ENCODE results near the gene PAFAH1B1. TPM values are rescaled to one million over a fixed set of nuclear protein-coding genes. Genes with fewer than 3 reads are reported as not detected.

The PAFAH1B1 gene
- total RNA-seq, 2 donors from 2014 or later = 39.7 to 60.3 TPM

DNA sequence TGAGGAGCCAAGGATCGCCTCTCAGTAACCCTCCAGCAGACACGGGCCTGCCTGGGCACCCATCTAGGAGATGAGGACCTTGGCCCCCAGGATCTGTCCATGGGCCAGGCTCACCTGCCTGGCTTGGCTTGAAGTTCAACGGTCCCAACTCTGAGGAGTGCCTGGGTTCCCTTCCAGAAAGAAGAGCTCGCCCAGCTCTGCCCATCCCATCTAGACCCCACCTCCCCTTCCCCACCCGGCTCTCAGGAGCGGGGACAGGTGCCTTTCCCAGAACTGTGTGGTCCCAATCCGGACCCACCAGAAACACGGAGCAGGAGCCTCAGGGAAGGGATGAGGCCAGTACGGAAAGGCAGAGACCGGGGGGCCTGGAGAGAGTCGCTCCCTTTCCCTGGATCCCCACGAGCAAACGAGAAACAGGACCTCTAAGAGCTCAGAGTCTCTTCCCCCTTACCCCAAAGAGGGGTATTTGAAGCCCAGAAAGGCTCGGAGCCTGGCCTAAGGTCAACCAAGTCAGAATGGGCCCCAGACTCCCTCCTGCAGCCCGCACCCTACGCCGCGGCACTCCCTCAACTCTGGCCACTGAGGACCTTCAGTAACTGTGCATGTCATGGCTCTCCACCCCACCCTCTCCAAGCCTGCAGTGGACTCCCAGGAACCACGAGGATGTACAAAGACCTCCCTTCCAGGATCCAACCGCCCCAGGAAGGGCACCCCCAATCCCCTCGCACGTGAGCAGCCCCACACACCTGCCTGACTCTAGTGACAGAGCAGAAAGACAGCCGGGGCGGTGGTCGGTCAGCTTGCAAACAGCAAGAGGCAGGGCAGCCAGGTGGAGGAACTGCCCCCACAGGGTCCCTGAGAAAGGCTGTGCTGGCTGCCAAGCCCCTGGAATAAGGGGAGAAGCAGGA is 112.7 kb downstream of the PAFAH1B1 start:
- TF ChIP-seq, protein P1, sequence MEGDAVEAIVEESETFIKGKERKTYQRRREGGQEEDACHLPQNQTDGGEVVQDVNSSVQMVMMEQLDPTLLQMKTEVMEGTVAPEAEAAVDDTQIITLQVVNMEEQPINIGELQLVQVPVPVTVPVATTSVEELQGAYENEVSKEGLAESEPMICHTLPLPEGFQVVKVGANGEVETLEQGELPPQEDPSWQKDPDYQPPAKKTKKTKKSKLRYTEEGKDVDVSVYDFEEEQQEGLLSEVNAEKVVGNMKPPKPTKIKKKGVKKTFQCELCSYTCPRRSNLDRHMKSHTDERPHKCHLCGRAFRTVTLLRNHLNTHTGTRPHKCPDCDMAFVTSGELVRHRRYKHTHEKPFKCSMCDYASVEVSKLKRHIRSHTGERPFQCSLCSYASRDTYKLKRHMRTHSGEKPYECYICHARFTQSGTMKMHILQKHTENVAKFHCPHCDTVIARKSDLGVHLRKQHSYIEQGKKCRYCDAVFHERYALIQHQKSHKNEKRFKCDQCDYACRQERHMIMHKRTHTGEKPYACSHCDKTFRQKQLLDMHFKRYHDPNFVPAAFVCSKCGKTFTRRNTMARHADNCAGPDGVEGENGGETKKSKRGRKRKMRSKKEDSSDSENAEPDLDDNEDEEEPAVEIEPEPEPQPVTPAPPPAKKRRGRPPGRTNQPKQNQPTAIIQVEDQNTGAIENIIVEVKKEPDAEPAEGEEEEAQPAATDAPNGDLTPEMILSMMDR (IDR thresholded peaks at IDR 0.05) = no peak
- TF ChIP-seq POLR2A (IDR thresholded peaks at IDR 0.05) = no peak
- Histone ChIP-seq H3K9me3 (no peaks in the 10 kb centered on the region), H3K27me3 (no peaks in the 10 kb centered on the region), H3K4me3 (no peak overlapping the region), H3K27ac (peak overlapping the region in 1 of 4 donors; percentile 93), H3K4me1 (peaks cover 53% of the 10 kb centered on the region), H3K36me3 (replicated peaks in 1 of 2; ENCODE audit: insufficient read depth in 1 of 2, low read depth in 2 of 2) (peaks cover 6 to 20% of the 10 kb centered on the region in 2 donors)
- ATAC-seq = no peak
- DNase-seq = no peak
- intact Hi-C loops (cut with DNase I) = loop anchor here (10.0 kb wide), 1 partner anchor 111 kb away; the partner anchor contains the start of gene PAFAH1B1
- 86 to 88% methylated on average over 13 to 25 of the region's 25 CpGs for WGBS, 2 donors

DNA sequence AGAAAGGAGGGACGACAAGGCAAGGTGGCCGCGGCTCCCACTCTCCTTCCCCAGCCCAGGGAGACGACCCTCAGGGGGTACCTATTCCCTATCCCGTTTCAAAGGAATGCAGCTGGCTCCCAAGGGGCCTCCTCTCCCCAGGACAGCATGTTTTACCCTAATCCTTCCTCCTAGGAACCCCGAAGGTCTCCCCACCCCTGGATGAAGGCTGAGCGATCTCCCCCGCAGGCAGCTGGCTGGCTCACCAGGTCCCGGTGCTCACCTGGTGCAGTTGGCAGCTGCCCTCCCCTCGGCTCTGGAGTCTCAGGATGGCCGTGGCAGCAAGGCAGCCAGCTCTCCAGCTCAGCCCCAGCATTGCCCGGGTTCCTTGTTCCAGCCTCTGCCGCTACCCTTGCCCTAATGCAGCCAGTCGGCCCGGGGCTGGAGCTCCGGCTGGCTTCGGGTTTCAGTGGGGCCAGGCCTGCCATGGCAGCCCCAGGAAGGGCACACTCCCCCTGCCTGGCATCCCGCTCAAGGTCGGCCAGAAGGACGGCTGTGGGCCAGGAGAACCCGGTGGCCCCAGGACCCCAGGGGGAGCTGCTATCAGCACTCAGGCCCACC is 113.6 kb downstream of the PAFAH1B1 start:
- intact Hi-C loops (cut with DNase I) = loop anchor here (10.0 kb wide), 1 partner anchor 112 kb away; the partner anchor contains the start of gene PAFAH1B1
- H3K4me3 ChIP-seq = no peak overlapping the region
- peaks cover 56% of the 10 kb centered on the region for H3K4me1 ChIP-seq
- H3K9me3 ChIP-seq = no peaks in the 10 kb centered on the region
- DNase-seq (peak in 1 of 4 donors; percentile 48), ATAC-seq (no peak)
- H3K27ac ChIP-seq = peak overlapping the region in 3 of 4 donors; percentile 82 to 93 (median 93)
- 27 to 61% methylated on average over 3 to 21 of the region's 21 CpGs for WGBS, 2 donors
- peaks cover 6 to 12% of the 10 kb centered on the region in 2 donors for H3K36me3 ChIP-seq (replicated peaks in 1 of 2; ENCODE audit: insufficient read depth in 1 of 2, low read depth in 2 of 2)
- H3K27me3 ChIP-seq = no peaks in the 10 kb centered on the region
- TF ChIP-seq, protein P1 (IDR thresholded peaks at IDR 0.05) = no peak
- no peak for TF ChIP-seq POLR2A (IDR thresholded peaks at IDR 0.05)

DNA sequence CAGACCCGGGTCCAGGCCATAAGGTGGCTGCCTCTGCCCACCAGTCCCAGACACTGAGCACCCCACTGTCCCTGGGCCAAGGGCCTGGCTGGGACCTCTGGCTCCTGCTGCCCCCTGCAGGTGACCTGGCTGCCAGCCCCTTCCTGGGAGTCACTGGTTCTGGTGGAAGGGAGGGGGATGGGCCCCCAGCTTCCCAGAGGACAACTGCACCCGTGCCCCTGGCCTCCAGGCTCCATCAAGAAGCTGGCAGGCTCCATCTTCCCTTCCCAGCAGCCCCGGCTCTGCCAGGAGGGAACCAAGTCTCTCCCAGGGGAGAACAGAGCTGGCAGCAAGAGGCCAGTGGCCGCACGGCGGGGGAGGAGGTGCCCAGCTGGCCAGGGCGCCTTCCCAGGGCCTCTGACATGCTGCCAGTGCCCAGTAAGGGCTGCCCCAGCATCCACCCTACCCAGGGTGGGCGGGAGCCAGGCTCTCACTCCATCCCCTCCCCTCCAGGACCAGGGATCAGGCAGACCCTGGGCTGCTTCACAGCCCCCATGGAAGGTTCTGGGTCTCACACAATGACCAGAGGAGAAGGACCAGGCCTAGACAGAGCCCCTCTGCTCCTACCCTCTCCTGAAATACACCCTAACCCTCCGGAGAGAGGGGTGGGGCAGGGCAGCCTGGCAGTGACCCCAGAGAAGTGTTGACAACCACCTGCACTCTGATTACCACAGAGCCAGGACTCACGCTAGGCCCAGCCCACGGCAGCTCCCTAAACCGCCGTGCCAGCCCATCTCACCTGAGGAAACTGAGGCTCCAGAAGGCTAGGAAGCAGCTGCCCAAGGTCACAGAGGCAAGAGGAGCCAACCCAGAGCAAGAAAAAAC is 114.5 kb downstream of the PAFAH1B1 start:
- Histone ChIP-seq H3K36me3 (replicated peaks in 1 of 2; ENCODE audit: insufficient read depth in 1 of 2, low read depth in 2 of 2) (peaks cover 0 to 3% of the 10 kb centered on the region in 2 donors), H3K27me3 (no peaks in the 10 kb centered on the region), H3K9me3 (no peaks in the 10 kb centered on the region), H3K4me1 (peaks cover 63% of the 10 kb centered on the region), H3K27ac (peak overlapping the region; percentile 32 to 93 (median 88)), H3K4me3 (no peak overlapping the region)
- 5 to 31% methylated on average over 4 to 13 of the region's 13 CpGs for WGBS, 2 donors
- TF ChIP-seq POLR2A (IDR thresholded peaks at IDR 0.05) = no peak
- TF ChIP-seq, protein P1 (IDR thresholded peaks at IDR 0.05) = peak; percentile 21 to 61 (median 50)
- DNase-seq (peak; percentile 65 to 74 (median 68)), ATAC-seq (no peak)
- intact Hi-C loops (cut with DNase I) = loop anchor here (10.0 kb wide), 1 partner anchor 113 kb away; the partner anchor contains the start of gene PAFAH1B1

DNA sequence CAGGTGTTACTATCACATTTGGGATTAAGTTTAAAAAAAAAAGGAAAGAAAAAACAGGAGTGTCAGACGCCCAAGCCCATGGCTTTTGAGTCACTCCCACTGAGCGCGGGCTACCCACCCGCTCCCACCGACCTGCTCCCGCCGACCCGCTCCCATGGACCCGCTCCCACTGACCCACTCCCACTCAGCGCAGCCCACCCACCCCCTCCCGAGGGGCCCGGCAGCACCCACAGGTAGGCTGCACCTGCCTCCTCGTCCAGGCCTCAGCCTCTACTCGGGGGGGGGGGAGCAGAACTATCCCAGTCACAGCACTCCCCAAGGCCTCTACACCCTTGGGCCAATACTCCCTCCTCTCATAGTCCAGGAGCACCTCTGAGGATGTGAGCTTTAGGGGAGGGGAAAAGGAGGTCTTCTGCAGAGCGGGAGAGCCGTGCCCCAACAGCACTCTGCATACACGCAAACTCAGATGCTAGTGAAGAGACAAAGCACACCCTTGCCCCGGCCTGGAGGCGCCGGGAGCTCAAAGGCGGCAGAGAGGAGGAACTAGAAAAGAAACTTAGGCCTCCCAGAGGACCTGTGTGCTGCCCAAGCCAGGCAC is 115.2 kb downstream of the PAFAH1B1 start:
- Histone ChIP-seq H3K4me1 (peaks cover 63% of the 10 kb centered on the region), H3K4me3 (no peak overlapping the region), H3K36me3 (replicated peaks in 1 of 2; ENCODE audit: insufficient read depth in 1 of 2, low read depth in 2 of 2) (no peaks in the 10 kb centered on the region), H3K27ac (peak overlapping the region; percentile 82 to 93 (median 92)), H3K27me3 (no peaks in the 10 kb centered on the region), H3K9me3 (no peaks in the 10 kb centered on the region)
- intact Hi-C loops (cut with DNase I) = loop anchor here (10.0 kb wide), 1 partner anchor 114 kb away; the partner anchor contains the start of gene PAFAH1B1
- ATAC-seq = no peak
- WGBS, 2 donors = 46 to 53% methylated on average over 10 to 19 of the region's 21 CpGs
- TF ChIP-seq, protein P1 (IDR thresholded peaks at IDR 0.05) = no peak
- TF ChIP-seq POLR2A (IDR thresholded peaks at IDR 0.05) = no peak
- DNase-seq = no peak
